IPS-18c (cell line): Measurements from ENCODE around the gene FXYD6.

ENCODE experiments used
- H3K4me3 ChIP-seq: 2 replicates; pipeline ENCODE4 v1.7.0; 2013; ENCODE audit warnings: low read depth, mild to moderate bottlenecking, low read length, moderate library complexity; ENCODE audit not compliant: insufficient read depth
- H3K9me3 ChIP-seq: one replicate; pipeline ENCODE4 v1.6.1; 2013; ENCODE audit warnings: mild to moderate bottlenecking, low read length, moderate library complexity; ENCODE audit not compliant: control insufficient read depth, insufficient read depth

Gene FXYD6

GRCh38 chr11:117862019-117862725, 14.3 kb downstream of the FXYD6 start:
- no peaks in the 10 kb centered on the region for H3K9me3 ChIP-seq

DNA sequence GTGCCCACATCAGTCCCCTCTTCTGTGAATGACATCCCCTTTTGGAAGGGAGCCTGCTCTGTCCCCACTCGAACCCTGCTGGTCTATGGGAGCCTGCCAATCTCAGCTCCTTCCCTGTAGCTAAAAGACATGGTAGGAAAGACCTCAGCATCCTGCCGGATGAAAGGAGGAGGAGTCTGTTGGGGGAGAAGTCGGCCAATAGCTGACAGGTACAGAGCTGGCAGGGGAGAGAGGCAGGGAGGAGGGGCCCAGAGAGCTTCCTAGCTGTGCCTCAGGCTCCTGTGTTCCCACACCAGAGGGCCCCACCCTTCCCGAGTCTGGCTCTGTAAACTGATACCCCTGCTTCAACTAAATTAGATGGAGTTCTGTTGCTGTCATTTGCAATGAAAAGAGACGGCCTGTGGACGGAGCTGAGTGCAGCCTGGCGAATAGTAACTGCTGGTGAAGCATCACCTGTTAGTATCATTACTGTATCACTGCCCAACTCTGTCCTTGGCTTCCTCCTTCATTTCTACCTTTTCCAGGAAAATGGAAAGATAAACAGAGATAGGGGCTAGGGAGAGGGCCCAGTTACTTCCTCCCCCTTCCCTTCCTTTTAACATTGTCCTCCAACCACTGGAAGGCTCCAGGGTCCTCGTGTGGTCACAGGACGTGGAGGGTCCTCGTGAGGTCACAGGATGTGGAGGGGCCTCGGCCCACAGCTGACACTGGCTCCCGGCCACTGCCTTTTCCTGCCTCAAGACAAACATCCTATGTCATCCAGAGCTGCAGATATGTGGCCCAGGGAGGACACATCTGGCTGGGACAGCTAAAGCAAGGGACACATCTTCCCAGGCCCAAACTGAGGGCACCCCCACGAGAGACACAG, 15.1 kb downstream of the FXYD6 start:
- no peak overlapping the region for H3K4me3 ChIP-seq
- H3K9me3 ChIP-seq: no peaks in the 10 kb centered on the region

More at GRCh38 chr11:117862019-117862725, 14.3 kb downstream of the FXYD6 start:
- H3K4me3 ChIP-seq: no peak overlapping the region

GRCh38 chr11:117860139-117860538, 16.3 kb downstream of the FXYD6 start:
- H3K9me3 ChIP-seq: no peaks in the 10 kb centered on the region
- H3K4me3 ChIP-seq: no peak overlapping the region

DNA sequence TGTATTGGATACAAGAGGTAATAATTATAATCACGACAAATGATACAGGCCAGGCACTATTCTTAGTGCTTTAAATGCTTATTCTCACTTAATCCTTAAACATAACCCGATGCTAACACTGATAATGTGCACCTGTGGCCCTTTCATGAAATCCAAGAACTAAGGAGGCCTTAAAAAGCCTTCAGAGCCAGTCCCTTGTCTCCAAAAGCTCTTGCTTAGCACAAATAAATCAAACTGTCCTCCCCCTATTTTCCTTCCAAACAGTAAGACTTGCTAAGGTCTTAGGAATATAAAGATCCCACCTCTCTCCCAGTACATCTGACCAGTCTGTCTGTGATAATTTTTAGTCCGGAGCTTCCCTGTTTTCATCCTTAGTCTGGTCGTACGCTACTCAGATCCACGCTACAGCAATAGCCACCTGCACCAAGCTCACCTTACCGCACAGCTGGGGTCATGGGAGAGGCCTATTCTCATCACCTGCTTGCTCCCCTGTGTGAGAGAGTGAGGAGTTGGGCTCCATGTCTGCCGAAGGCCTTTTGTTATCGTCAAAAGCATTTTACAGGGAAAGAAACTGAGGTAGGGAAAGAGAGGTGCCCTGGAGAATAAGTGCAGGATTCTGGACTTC, 16.9 kb downstream of the FXYD6 start:
- H3K4me3 ChIP-seq: no peak overlapping the region
- H3K9me3 ChIP-seq: no peaks in the 10 kb centered on the region

DNA sequence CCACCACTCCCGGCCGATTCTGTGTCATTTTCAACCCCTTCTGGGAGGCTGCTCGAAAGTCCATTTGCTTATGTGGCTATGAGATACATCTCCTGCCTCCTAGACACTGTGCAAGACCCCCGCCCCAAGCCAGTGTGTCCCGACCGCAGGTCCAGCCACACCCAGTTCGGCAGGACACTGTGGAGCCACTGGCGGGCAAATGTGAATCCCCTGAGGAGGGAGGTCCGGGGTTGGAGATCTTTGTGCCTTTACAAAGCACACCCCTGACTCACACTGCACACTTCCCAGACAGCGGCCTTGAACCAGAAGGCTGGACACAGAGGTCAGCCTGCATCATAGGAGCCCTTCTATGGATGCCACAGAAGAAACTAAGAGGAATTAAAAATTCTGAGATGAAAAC, 17.4 kb downstream of the FXYD6 start:
- Histone ChIP-seq H3K9me3 (no peaks in the 10 kb centered on the region), H3K4me3 (no peak overlapping the region)

DNA sequence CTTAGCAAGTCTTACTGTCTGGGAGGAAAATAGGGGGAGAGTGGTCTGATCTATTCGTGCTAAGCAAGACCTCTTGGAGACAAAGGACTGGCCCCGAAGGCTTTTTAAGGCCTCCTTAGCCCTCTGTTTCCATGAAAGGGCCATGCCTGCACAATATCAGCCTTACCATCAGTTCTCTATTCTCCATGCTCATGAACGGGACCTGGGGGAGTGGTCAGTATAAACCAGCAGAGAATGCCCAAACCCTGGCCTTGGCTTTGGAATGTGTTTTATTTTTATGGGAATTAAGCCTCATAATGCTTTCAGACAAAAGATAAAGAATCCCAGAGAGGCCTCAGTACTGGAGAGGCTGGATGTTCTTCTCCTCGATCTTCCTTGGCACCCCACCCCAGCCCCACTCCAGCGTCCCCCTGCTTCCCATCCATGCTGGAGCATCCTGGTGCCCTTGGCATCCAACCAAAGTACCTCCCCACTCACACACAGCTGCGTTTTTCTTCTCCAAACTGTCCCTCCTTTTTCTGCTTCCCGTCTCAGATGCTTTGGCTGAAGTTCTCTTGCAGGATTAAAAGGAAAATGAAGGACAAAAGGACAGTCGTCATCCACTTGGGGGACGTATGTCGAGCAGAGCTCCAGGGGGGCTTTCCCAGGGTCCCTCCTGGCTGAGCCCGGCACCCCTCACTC, 18.6 kb downstream of the FXYD6 start:
- H3K9me3 ChIP-seq: peaks cover 2% of the 10 kb centered on the region
- H3K4me3 ChIP-seq: no peak overlapping the region

DNA sequence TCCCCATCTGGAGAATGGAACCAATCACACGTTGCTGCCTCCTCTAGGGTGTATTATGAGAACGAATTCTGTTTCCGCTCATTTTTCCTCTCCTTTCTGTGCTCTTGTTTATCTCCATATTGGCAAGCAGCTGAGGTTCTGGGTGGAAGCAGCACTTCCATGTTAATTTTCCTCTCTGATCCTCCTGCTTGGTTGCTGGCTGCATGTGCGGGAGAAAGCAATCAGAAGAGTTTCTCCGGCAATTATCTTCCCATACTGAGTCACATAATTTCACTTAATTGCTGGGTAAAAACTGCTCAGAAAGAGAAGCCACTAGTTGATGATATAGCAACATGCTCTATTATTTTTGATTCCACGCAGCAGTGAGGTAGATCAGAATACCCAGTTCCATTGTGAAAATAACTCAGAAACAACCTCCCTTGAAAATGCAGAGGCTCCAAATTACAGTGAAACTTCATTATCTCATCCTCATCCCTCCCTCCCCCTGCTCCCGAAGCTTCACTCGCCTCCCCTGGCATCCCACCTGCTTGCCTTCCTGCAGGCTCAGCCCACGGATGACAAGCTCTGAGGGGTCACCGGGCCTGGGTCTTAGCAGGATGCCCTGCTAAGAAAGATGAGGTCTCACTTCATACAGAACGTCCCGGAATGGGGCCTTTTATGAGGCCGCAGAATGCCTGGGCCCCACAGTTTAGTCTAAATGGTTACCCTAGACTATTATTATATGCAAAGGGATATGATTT, 20.4 kb downstream of the FXYD6 start:
- peaks cover 2% of the 10 kb centered on the region for H3K9me3 ChIP-seq
- no peak overlapping the region for H3K4me3 ChIP-seq

DNA sequence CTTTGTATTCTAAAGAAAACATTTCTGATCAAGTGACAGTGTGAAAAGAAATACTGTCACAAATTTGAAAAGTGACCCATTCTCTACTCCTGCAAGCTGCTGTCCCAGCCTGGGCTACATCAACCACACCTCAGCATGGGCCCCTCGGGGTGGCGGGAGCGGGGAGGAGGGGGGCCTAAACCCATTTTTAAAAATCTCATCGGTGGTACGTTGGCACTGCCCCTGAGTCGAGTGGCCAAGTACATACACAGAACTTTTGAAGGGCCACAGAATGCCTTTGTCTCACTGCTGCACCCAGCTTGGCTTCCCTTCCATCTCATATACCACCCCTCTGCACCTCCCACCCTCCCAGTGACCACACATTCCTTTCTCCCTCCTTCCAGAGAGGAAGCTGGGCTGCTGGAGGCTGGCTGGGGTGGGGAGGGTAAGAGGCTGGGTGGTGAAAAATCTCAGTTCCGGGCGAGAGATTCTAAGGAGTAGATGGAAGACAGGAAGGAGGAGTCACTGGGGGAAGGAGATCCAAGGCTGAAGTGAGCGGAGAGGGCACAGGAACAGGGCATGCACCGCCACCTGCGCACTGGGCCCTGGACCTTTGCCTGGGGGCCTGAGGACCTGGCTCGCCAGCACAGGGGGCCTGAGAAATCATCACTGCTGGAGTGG, 21.1 kb downstream of the FXYD6 start:
- Histone ChIP-seq H3K4me3 (no peak overlapping the region), H3K9me3 (peaks cover 2% of the 10 kb centered on the region)

- peaks cover 2% of the 10 kb centered on the region for H3K9me3 ChIP-seq
- no peak overlapping the region for H3K4me3 ChIP-seq
Observed at GRCh38 chr11:117852309-117852708, 24.1 kb downstream of the FXYD6 start.

GRCh38 chr11:117851852-117852251, 24.6 kb downstream of the FXYD6 start:
- peaks cover 2% of the 10 kb centered on the region for H3K9me3 ChIP-seq
- no peak overlapping the region for H3K4me3 ChIP-seq

DNA sequence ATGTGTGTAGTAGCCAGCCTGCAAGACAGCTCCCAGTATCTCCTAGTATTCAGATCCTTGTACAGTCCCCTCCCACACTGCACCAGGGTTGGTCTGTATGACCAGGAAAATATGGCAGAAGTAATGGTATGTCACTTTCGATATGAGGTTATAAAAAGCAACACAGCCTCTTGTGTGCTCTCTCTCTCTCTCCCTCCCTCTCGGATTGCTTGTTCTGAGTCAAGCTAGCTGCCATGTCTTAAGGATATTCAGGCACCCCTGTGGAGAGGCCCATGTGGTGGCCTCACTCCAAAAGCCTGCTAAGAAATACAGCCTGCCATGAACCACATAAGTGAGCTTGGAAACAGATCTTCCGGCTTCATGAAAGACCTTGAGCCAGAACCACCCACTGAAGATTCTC, 25.4 kb downstream of the FXYD6 start:
- no peak overlapping the region for H3K4me3 ChIP-seq
- peaks cover 2% of the 10 kb centered on the region for H3K9me3 ChIP-seq

DNA sequence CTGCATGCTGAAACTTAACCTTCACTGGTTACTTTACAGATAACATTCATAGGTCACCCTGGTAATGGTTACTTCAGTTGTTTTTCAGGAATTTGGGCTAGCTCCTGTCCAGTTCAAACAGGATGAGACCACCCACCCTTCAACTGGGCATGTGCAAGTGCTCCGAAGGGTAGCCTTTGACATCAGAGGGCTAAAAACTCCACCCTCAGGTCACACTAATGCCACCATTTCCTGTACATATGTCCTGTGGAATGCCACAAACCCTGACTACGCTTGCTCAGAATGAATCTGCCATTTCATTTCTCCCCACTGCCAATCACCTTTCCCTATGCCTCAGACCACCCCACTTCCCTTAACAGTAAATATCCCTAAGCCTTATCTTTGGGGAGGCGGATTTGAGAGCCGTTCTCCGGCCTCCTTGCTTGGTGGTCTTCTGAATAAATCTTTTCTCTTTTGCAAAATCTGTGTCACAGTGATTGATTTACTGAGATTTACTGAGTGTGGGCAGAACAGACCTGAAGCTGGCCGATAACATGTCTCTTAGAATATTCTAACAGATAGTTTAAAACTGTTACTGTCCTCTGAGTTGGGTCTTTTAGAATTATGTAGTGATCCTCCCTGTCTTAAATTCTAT, 26.6 kb downstream of the FXYD6 start:
- Histone ChIP-seq H3K4me3 (no peak overlapping the region), H3K9me3 (peaks cover 2% of the 10 kb centered on the region)

GRCh38 chr11:117843666-117844484, 32.6 kb downstream of the FXYD6 start:
- Histone ChIP-seq H3K9me3 (no peaks in the 10 kb centered on the region), H3K4me3 (no peak overlapping the region)

- H3K9me3 ChIP-seq: no peaks in the 10 kb centered on the region
- H3K4me3 ChIP-seq: no peak overlapping the region
Observed at GRCh38 chr11:117842131-117842941, 34.1 kb downstream of the FXYD6 start.
